ENCODE measurements around the gene NRM.
"Not testable (repeated sequence)": the region's sequence is repeated elsewhere in the genome, so short reads cannot be mapped to it uniquely, and the experiment has no call there.

The NRM gene

GRCh38 chr6:30719791-30720737 is 29.3 kb upstream of the NRM start, which contains the start of gene TUBB:
Gene TUBB, plus strand, starts transcription at chr6:30720352. Its CDS starts 155 bp downstream, at chr6:30720507.
- peak; percentile 89 for DNase-seq

DNA sequence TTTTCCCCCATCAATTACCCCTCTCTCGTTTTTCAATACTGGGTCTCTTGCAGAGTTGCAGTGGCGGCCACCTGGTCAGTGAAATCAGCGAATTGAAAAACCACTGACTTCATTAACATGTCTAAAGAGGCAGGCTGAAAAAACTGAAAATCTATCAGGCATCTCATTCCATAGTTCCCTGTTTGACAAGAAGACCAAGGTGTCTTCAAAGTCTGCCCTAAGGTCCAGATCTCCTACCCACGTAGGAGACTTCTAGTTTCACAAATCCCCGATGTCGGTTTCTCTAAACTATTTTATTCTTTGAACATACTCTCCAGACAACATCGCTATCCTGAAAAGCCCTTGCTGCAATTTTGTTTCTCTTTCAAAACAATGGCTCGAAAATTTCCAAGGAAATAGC is 28.6 kb upstream of the NRM start:
- DNase-seq: no peak

DNA sequence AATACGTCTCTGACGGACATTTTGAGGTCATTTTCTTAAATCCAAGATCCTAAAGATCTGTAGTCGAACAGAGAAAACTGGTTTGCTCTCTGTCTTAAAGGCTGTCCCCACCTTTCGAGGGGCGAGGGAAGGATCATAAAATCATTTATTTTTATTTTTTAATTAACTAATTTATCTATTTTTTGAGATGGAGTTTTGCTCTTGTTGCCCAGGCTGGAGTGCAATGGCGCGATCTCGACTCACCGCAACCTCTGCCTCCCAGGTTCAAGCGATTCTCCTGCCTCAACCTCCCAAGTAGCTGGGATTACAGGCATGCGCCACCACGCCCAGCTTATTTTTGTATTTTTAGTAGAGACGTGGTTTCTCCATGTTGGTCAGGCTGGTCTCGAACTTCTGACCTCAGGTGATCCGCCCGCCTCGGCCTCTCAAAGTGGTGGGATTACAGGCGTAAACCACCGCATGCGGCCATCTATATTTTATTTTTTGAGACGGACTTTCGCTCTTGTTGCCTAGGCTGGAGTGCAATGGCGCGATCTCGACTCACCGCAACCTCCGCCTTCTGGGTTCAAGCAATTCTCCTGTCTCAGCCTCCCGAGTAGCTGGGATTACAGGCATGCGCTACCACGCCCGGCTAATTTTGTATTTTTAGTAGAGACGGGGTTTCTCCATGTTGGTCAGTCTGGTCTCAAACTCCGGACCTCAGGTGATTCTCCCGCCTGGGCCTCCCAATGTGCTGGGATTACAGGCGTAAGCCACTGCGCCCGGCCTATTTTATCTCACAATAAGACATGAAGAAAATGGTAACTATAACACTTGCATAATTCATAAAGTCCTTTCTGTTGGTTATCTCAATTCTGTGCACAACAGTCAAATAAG is 27.3 kb upstream of the NRM start:
- not testable (repeated sequence) for DNase-seq

DNA sequence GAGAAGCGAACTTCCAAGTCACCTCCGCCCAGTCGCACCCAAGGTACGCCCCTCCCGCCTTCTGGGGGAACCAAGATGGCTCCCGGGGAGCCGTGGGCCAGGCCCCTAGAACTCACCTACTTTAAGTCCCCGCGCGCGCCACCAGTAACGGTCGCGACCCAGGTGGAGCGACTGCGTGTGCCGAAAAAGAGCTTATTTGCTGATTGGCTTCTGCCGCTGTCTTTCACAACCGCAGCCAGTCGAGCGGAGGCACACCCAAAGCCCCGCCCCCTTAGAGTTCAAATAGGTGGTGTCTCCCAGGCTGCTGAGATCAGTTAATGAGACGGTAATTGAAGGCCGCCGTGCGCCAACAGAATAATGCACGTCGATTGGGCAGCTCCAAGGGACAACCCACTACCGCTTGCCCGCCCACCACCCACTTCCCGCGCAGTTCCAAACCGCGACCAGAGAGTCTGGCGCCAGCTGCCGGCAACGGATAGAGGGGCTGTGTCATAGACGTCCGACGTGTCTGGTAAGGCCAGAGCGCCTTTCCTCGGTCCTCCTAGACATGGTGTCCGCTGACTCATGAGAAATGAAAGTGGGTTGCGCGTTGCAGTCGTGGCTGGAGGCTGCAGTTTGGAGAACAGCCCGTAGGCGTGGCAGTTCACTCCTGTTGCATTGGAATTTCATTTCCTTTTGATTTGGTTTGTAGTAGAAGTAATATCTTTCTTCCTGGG is 26.5 kb upstream of the NRM start, which contains the start of gene MDC1:
TSS of gene MDC1 (minus strand) at position 153 of the 716 bp plus-strand sequence. CDS start 2,106 bp downstream, outside the sequence.
- peak; percentile 99 for DNase-seq

DNA sequence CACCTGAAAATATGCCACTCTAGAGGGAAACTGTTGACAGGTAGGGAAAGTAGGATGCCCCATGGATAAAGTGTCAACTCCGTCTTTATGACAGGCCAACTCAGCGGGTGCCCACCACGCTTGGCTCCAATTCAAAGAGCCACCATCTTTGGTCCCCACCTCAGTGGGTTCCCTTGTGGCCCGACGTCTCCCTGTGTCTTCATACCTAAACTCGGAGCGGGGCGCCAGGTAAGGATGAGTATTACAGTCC is 26.0 kb upstream of the NRM start:
- no peak for DNase-seq

DNA sequence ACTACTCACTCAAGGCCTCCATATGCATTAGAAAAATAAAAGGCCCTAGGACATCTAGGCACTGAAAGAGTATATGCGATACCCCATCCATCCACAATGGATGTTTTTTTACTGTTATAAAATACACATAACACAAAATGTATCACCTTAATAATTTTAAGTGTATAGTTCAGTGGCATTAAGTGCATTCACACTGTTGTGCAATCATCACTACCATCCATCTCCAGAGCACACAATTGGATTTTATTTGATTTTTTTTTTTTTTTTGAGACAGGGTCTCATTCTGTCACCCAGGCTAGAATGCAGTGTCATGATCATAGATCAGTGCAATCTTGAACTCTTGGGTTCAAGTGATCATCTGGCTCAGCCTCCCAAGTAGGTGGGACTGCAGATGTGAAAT is 23.5 kb upstream of the NRM start:
- no peak for DNase-seq

DNA sequence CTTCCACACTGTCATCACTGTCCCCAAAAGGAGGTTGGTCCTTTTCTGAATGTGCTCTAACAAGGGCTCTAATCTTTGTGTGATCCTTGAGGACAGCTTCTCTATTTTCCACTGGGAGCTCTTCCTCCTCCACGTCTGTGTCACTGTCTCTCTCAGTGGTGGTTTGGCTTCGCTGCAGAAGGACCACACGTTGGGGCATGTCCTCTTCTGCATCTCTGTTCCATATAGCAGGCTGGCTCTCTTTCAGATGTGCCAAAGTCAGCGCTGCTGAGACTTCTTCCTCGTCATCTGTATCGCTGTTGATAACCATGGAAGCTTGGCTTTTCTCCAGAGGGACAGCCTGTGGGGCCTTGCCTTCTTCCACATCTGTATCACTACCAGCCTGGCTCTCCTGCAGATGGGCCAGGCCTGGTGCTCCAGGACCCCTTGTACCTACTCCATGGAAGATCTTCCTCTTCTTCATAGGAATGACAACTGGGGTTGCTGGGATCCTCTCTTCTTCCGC is 21.7 kb upstream of the NRM start:
- no peak for DNase-seq

DNA sequence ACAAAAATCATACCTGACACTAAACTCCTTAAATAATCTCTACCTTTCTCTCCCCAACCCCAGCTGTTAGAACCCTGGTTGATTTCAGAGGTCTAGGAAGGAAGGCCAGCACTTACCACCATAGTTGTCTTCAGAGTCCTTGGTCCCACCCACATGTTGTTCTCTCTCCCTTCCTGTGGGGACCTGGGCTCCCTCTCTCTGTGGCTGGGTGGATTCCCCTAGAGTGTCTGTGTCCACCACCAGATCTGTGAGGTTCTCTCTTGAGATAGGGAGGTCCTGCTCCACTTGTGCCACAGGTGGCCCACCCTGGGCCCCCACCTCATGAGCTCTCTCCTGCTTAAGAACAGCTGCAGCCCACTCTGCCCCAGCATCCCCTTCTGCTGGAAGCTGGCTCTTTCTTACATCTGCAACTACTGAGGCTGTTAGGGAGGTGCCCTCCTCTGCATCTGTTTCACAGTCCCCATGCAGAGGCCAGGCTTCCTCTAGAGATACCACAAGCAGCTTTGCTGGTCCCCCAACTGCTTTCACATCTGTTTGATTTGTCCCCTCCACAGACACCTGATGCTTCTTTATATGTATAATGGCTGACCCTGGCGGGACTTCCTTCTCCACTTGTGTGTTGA is 21.1 kb upstream of the NRM start:
- no peak for DNase-seq

GRCh38 chr6:30709101-30709868 is 18.5 kb upstream of the NRM start:
- DNase-seq: no peak

GRCh38 chr6:30707281-30707850 is 16.6 kb upstream of the NRM start:
- DNase-seq: no peak

DNA sequence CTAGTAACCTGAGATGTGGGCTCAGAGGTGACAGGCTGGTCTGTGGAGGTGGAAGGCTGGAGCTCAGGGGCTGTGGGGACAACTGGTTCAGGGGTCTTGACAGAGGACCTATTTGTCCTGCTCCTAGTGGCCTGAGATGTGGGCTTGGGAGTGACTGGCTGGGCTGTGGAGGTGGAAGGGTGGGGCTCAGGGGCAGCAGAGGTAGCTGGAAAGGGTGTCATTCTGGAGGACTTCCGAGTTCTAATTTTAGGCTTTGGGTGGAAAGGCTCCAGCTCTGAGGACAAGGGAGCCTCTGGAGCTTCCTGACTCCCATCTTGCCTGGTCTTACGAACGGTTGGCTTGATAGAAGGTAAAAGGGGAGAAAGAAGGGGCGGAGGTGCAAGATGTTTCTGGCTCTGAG is 14.8 kb upstream of the NRM start:
- DNase-seq: no peak

DNA sequence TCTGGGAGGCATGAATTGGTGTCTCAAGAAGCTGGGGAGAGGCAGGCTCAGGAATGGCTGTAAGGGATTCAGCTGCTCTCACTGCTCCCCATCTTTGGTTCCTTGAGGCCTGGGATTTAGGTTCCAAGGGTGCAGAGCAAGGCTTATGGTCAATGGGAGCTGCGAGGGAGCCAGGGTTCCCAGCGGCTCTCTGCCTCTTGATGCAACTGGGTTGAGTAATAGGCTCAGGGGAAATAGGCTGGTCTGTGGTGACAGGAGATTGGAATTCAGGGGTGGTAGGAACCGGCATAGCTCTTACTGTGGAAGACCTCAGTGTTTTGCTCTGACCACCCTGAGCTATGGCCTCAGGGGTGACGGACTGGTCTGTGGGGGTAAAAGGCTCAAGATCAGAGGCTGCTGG is 13.0 kb upstream of the NRM start:
- DNase-seq: no peak

GRCh38 chr6:30703011-30703410 is 12.2 kb upstream of the NRM start:
- no peak for DNase-seq

GRCh38 chr6:30700340-30700739 is 9.6 kb upstream of the NRM start:
- no peak for DNase-seq

DNA sequence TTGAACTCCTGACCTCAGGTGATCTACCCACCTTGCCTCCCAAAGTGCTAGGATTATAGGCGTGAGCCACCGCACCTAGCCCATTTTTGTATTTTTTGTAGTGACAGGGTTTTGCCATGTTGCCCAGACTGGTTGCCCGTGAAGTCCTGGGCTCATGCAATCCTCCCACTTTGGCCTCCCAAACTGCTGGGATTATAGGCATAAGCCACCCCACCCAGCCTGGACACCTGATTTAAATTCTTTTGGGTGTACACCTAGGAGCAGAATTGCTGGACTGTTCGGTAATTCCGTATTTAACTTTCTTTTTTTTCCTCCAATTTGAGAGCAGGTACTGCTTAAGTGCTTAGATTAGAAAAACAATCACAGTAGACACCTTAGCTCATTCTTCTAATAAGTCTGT is 5.6 kb upstream of the NRM start:
- DNase-seq: no peak

GRCh38 chr6:30691208-30691847 is 544 bp upstream of the NRM start:
- no peak for DNase-seq

- no peak for DNase-seq
Observed at GRCh38 chr6:30689985-30690384, 799 bp downstream of the NRM start.

- no peak for DNase-seq
Observed at GRCh38 chr6:30689022-30689865, 1.5 kb downstream of the NRM start.

DNA sequence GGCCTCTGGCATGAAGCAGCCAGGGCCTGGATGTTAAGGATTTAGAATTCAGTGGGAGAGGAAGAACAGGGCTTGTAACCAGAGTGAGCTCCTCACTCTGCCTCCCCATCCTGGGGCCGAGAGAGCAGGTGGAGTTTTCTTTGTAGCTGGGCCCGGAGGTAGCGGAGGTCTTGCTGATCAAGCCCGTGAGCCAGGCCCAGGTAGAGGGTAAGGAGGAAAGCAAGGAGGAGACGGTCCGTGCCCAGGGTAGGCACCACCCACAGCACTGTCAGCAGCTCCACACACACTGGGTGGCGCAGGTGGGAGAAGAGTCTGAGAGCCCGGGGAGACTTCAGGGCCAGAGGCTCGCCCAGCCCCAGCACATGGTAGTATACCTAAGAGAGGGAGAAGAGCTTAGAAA is 2.2 kb downstream of the NRM start:
- no peak for DNase-seq

Data from NCI-H524 treated with DMSO at 0.1 percent for 48 hours (cell line).